ENCODE results near the gene LDB3. TPM values are rescaled to one million over a fixed set of nuclear protein-coding genes. Genes with fewer than 3 reads are reported as not detected.

The LDB3 gene
- total RNA-seq, 3 donors from 2014 or later, result 0.96 to 22.7 (median 3.2) TPM

DNA sequence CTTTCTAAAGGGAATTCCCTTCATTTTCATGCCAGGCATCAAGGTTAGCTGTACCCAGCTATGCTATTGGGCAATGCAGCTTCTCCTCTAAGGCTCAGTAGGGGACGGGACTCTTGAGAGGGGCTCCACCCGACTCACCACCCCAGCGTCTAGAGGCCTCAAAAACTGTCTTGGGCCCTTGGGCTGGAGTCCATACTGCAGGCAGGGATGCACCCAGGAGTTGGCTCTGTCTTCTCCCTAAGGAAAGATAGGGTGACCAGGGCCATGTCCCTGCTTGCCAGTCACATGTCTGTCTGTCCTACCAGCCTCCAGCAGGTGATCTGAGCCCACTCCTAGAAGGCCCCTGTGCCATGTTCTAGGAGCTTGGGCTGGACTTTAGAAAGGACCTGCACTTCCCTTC, 12.7 kb upstream of the LDB3 start:
- Histone ChIP-seq H3K4me3 (no peak overlapping the region), H3K4me1 (ENCODE audit: low read depth) (no peaks in the 10 kb centered on the region), H3K9me3 (no peaks in the 10 kb centered on the region), H3K36me3 (ENCODE audit: low read depth) (no peaks in the 10 kb centered on the region)
- DNase-seq (no peak), ATAC-seq (no peak)
- TF ChIP-seq, protein P1, sequence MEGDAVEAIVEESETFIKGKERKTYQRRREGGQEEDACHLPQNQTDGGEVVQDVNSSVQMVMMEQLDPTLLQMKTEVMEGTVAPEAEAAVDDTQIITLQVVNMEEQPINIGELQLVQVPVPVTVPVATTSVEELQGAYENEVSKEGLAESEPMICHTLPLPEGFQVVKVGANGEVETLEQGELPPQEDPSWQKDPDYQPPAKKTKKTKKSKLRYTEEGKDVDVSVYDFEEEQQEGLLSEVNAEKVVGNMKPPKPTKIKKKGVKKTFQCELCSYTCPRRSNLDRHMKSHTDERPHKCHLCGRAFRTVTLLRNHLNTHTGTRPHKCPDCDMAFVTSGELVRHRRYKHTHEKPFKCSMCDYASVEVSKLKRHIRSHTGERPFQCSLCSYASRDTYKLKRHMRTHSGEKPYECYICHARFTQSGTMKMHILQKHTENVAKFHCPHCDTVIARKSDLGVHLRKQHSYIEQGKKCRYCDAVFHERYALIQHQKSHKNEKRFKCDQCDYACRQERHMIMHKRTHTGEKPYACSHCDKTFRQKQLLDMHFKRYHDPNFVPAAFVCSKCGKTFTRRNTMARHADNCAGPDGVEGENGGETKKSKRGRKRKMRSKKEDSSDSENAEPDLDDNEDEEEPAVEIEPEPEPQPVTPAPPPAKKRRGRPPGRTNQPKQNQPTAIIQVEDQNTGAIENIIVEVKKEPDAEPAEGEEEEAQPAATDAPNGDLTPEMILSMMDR (IDR thresholded peaks at IDR 0.05), result no peak
- intact Hi-C loops (cut with DNase I, micrococcal nuclease), result no loop called here

DNA sequence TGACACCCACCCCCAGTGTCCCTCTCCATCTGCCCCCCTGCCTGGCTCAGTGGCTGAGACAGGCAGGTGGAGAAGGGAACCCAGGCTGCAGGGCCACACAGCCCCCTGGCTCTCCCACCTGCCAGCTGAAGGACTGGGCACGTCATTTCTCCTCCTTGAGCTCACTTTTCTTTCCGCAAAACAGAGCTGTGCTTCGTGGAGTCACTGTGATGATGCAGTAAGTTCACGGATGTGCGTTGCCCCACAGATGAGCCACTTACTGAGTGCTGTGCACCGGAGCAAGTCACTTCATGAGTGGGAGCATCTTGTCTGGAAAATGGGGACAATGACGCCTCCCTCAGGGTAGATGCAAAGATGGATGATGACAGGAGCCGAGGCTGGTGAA, 11.3 kb upstream of the LDB3 start:
- H3K4me1 ChIP-seq (ENCODE audit: low read depth), result no peaks in the 10 kb centered on the region
- no peaks in the 10 kb centered on the region for H3K36me3 ChIP-seq (ENCODE audit: low read depth)
- no peak for ATAC-seq
- TF ChIP-seq, protein P1 (IDR thresholded peaks at IDR 0.05), result no peak
- H3K9me3 ChIP-seq, result no peaks in the 10 kb centered on the region
- no peak for DNase-seq
- intact Hi-C loops (cut with DNase I, micrococcal nuclease), result no loop called here
- no peak overlapping the region for H3K4me3 ChIP-seq

DNA sequence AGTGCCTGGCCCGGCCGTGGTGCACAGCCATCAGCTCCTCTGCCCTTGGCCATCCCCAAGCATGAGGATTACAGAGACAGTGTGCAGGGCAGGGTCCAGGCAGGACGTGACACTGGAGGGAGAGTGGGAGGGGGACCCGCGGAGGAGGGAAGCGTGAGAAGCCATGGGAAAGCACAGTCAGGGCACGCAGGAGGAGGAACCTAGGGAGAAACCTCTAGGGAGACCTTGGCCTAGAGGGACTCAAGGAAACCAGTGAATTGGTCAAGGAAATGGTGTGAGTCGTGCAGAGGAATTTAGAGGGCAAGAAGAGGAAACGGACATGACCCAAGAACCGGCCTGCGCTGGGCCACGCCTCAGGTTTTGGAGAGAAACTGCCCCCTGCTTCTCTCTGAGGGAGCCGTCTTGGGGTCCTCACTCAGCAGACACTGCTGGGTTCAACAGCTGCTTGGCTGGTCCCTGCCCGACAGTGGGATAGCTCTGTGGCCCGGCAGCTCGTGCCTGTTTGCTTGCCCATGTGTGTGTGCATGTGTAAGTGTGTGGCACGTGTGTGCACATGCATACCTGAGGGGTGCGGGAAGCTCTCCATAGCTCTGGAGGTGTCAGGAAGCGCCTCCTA, 10.8 kb upstream of the LDB3 start:
- intact Hi-C loops (cut with DNase I, micrococcal nuclease), result no loop called here
- Histone ChIP-seq H3K4me3 (no peak overlapping the region), H3K36me3 (ENCODE audit: low read depth) (no peaks in the 10 kb centered on the region), H3K9me3 (no peaks in the 10 kb centered on the region), H3K4me1 (ENCODE audit: low read depth) (no peaks in the 10 kb centered on the region)
- no peak for DNase-seq
- no peak for ATAC-seq
- TF ChIP-seq, protein P1 (IDR thresholded peaks at IDR 0.05), result no peak

- no peak overlapping the region for H3K4me3 ChIP-seq
- intact Hi-C loops (cut with DNase I, micrococcal nuclease), result no loop called here
- no peak for ATAC-seq
- H3K4me1 ChIP-seq (ENCODE audit: low read depth), result no peaks in the 10 kb centered on the region
- TF ChIP-seq, protein P1 (IDR thresholded peaks at IDR 0.05), result no peak
- H3K36me3 ChIP-seq (ENCODE audit: low read depth), result no peaks in the 10 kb centered on the region
- DNase-seq, result peak in 1 of 3 donors; percentile 37
- H3K9me3 ChIP-seq, result no peaks in the 10 kb centered on the region
Observed at GRCh38 chr10:86658261-86658741, 10.0 kb upstream of the LDB3 start.

DNA sequence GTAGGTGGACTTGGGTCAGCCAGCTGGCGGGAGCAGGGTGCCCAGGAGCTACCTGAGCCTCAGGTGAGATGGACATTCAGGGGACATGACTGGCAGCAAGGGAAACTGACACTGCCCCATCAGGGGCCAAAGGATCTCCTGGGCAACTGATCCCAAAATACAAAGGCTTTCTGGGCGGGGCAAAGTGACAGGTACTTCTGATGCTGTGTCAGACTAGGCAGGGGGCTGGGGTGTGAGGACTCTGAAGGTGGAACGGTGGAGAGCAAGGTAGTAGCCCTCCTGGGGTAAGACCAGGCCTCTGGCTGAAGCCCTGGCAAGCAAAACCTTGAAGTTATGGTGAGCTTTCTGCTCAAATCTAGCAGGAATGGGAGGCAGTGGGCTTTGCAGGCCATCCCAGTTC, 9.6 kb upstream of the LDB3 start:
- ATAC-seq (no peak), DNase-seq (no peak)
- intact Hi-C loops (cut with DNase I, micrococcal nuclease), result no loop called here
- H3K9me3 ChIP-seq, result no peaks in the 10 kb centered on the region
- TF ChIP-seq, protein P1 (IDR thresholded peaks at IDR 0.05), result no peak
- H3K4me3 ChIP-seq, result no peak overlapping the region
- no peaks in the 10 kb centered on the region for H3K4me1 ChIP-seq (ENCODE audit: low read depth)
- H3K36me3 ChIP-seq (ENCODE audit: low read depth), result no peaks in the 10 kb centered on the region
